Measurements from ENCODE around the gene SPPL3. TPM values are rescaled to one million over a fixed set of nuclear protein-coding genes. Genes with fewer than 3 reads are reported as not detected.

Gene SPPL3
- total RNA-seq, 1 experiment from 2014 or later, result 32.5 TPM

DNA sequence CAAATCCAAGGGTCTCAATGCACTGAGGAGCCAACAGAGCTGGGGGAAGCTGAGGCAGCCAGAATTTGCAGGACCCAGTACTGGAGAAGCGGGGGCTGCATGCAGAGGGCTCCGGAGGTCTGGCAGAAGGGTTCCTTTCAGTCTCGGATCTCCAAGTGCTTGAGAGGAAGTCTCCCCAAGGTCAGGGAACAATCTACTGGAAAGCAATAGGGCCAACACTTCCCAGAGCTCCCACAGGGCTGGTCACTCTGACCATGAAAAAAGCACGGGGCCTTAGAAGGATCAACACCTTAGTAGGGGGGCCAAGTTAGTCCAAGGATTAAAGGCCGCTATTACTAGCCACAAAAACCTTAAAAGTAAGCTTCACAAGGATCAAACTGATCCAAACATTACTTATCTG is 31.7 kb downstream of the SPPL3 start (continued):
- TF ChIP-seq, protein P1, sequence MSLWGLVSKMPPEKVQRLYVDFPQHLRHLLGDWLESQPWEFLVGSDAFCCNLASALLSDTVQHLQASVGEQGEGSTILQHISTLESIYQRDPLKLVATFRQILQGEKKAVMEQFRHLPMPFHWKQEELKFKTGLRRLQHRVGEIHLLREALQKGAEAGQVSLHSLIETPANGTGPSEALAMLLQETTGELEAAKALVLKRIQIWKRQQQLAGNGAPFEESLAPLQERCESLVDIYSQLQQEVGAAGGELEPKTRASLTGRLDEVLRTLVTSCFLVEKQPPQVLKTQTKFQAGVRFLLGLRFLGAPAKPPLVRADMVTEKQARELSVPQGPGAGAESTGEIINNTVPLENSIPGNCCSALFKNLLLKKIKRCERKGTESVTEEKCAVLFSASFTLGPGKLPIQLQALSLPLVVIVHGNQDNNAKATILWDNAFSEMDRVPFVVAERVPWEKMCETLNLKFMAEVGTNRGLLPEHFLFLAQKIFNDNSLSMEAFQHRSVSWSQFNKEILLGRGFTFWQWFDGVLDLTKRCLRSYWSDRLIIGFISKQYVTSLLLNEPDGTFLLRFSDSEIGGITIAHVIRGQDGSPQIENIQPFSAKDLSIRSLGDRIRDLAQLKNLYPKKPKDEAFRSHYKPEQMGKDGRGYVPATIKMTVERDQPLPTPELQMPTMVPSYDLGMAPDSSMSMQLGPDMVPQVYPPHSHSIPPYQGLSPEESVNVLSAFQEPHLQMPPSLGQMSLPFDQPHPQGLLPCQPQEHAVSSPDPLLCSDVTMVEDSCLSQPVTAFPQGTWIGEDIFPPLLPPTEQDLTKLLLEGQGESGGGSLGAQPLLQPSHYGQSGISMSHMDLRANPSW (CRISPR knock-in tag; conservative IDR thresholded peaks at IDR 0.05; ENCODE audit: low read depth), result no peak
- TF ChIP-seq, protein P2, sequence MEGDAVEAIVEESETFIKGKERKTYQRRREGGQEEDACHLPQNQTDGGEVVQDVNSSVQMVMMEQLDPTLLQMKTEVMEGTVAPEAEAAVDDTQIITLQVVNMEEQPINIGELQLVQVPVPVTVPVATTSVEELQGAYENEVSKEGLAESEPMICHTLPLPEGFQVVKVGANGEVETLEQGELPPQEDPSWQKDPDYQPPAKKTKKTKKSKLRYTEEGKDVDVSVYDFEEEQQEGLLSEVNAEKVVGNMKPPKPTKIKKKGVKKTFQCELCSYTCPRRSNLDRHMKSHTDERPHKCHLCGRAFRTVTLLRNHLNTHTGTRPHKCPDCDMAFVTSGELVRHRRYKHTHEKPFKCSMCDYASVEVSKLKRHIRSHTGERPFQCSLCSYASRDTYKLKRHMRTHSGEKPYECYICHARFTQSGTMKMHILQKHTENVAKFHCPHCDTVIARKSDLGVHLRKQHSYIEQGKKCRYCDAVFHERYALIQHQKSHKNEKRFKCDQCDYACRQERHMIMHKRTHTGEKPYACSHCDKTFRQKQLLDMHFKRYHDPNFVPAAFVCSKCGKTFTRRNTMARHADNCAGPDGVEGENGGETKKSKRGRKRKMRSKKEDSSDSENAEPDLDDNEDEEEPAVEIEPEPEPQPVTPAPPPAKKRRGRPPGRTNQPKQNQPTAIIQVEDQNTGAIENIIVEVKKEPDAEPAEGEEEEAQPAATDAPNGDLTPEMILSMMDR (IDR thresholded peaks at IDR 0.05), result no peak
- TF ChIP-seq NR3C1 (CRISPR knock-in tag; conservative IDR thresholded peaks at IDR 0.05; ENCODE audit: low read depth) (no peak), EMX1 (CRISPR knock-in tag; IDR thresholded peaks at IDR 0.05) (no peak), CREM (CRISPR knock-in tag; IDR thresholded peaks at IDR 0.05) (no peak), ELF4 (CRISPR knock-in tag; IDR thresholded peaks at IDR 0.05; ENCODE audit: low read depth) (no peak), FOXK1 (CRISPR knock-in tag; IDR thresholded peaks at IDR 0.05) (no peak), CBFB (CRISPR knock-in tag; IDR thresholded peaks at IDR 0.05; ENCODE audit: low read depth) (no peak), TCF7 (CRISPR knock-in tag; IDR thresholded peaks at IDR 0.05; ENCODE audit: low read depth) (no peak), ZNF263 (CRISPR knock-in tag; IDR thresholded peaks at IDR 0.05; ENCODE audit: low read depth) (no peak), ZNF138 (CRISPR knock-in tag; conservative IDR thresholded peaks at IDR 0.05) (no peak), NFYB (CRISPR knock-in tag; conservative IDR thresholded peaks at IDR 0.05; ENCODE audit: low read depth) (no peak)
- TF ChIP-seq, protein P3, sequence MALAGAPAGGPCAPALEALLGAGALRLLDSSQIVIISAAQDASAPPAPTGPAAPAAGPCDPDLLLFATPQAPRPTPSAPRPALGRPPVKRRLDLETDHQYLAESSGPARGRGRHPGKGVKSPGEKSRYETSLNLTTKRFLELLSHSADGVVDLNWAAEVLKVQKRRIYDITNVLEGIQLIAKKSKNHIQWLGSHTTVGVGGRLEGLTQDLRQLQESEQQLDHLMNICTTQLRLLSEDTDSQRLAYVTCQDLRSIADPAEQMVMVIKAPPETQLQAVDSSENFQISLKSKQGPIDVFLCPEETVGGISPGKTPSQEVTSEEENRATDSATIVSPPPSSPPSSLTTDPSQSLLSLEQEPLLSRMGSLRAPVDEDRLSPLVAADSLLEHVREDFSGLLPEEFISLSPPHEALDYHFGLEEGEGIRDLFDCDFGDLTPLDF (CRISPR knock-in tag; IDR thresholded peaks at IDR 0.05), result no peak
- TF ChIP-seq, protein P4, sequence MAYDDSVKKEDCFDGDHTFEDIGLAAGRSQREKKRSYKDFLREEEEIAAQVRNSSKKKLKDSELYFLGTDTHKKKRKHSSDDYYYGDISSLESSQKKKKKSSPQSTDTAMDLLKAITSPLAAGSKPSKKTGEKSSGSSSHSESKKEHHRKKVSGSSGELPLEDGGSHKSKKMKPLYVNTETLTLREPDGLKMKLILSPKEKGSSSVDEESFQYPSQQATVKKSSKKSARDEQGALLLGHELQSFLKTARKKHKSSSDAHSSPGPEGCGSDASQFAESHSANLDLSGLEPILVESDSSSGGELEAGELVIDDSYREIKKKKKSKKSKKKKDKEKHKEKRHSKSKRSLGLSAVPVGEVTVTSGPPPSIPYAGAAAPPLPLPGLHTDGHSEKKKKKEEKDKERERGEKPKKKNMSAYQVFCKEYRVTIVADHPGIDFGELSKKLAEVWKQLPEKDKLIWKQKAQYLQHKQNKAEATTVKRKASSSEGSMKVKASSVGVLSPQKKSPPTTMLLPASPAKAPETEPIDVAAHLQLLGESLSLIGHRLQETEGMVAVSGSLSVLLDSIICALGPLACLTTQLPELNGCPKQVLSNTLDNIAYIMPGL (CRISPR knock-in tag; IDR thresholded peaks at IDR 0.05), result no peak

DNA sequence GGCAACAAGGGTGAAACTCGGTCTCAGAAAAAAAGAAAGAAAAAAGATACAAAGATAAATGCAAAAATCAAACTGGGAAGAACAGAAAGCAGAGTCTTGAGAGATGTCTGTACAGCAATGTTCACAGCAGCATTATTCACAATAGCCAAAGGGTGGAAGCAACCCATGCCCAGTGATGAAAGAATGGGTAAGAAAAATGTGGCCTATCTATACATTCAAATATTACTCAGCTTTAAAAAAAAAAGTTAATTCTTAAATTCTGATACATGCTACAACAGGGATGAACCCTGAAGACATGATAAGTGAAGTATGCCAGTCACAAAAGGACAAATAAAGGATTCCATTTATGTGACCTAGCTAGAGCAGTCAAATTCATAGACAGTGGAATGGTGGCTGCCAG is 33.7 kb downstream of the SPPL3 start:
- Mint-ChIP-seq H3K9me3 (peaks cover 3% of the 10 kb centered on the region), H3K27me3 (ENCODE audit: low read depth) (no peaks in the 10 kb centered on the region), H3K36me3 (peaks cover 2% of the 10 kb centered on the region; the same call in 1 of the 2 replicates), H3K4me1 (peaks cover 14% of the 10 kb centered on the region), H3K27ac (no peak overlapping the region), H3K4me3 (no peak overlapping the region)
- DNase-seq (ENCODE audit: low spot score), result no peak
- ChIA-PET POLR2A (no interaction called here), CTCF (no interaction called here)
- ATAC-seq, result no peak
- no peak for TF ChIP-seq ZNF232 (CRISPR knock-in tag; IDR thresholded peaks at IDR 0.05)
- TF ChIP-seq, protein P5, sequence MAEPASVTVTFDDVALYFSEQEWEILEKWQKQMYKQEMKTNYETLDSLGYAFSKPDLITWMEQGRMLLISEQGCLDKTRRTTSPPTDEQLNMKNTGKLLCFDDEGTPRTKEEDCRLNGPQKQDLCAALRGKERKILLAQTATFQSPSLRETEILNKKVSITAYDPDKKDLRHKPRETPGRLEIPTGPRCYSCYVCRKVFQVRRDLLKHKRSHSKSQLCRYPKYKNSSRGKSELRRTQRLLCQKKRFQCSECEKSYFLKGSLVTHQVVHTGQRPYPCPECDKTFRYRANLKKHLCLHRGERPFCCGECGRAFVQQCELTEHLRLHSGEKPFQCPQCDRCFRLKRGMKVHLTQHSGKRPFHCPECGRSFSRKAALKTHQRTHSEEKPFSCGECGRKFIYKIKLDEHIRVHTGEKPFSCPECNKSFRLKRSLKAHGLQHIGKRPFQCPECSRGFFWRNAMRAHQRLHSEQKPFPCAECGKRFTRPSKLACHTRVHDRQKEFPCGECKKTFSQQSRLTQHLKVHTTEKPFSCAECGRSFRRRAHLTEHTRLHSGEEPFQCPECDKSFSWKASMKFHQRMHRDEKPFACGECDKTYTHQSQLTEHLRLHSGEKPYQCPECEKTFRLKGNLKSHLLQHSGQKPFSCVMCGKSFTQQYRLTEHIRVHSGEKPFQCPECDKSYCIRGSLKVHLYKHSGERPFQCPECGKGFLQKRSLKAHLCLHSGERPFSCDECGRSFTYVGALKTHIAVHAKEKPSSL (CRISPR knock-in tag; conservative IDR thresholded peaks at IDR 0.05), result no peak
- TF ChIP-seq SOX15 (CRISPR knock-in tag; IDR thresholded peaks at IDR 0.05), result no peak
- TF ChIP-seq NFATC4 (CRISPR knock-in tag; IDR thresholded peaks at IDR 0.05), result no peak
- TF ChIP-seq, protein P6, sequence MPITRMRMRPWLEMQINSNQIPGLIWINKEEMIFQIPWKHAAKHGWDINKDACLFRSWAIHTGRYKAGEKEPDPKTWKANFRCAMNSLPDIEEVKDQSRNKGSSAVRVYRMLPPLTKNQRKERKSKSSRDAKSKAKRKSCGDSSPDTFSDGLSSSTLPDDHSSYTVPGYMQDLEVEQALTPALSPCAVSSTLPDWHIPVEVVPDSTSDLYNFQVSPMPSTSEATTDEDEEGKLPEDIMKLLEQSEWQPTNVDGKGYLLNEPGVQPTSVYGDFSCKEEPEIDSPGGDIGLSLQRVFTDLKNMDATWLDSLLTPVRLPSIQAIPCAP (CRISPR knock-in tag; IDR thresholded peaks at IDR 0.05), result no peak
- TF ChIP-seq ATF1 (CRISPR knock-in tag; IDR thresholded peaks at IDR 0.05), result no peak
- TF ChIP-seq, protein P1 (CRISPR knock-in tag; conservative IDR thresholded peaks at IDR 0.05; ENCODE audit: low read depth), result no peak
- TF ChIP-seq GTF2I (CRISPR knock-in tag; conservative IDR thresholded peaks at IDR 0.05), result no peak
- no peak for TF ChIP-seq ZNF396 (CRISPR knock-in tag; IDR thresholded peaks at IDR 0.05; ENCODE audit: borderline replicate concordance)
- no peak for TF ChIP-seq RORB (CRISPR knock-in tag; IDR thresholded peaks at IDR 0.05)
- TF ChIP-seq, protein P7, sequence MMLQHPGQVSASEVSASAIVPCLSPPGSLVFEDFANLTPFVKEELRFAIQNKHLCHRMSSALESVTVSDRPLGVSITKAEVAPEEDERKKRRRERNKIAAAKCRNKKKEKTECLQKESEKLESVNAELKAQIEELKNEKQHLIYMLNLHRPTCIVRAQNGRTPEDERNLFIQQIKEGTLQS (CRISPR knock-in tag; conservative IDR thresholded peaks at IDR 0.05), result no peak
